Measurements from ENCODE around the gene RDH12.

- TF ChIP-seq CTCF (IDR thresholded peaks at IDR 0.05; ENCODE audit: insufficient read depth, low read depth, low read length) (no peak), EZH2 (IDR thresholded peaks at IDR 0.05; ENCODE audit: insufficient read depth, low read length) (no peak)
Measured at GRCh38 chr14:67776653-67777322, 75.1 kb downstream of the RDH12 start.
